GM12874 (cell line): Measurements from ENCODE around the gene UBTD1.

Experiments
- CTCF ChIP-seq: IDR thresholded peaks from 2 replicates; pipeline ENCODE4 v1.5.1; 2011; ENCODE audit warnings: low read depth, mild to moderate bottlenecking, control low read depth, low read length, moderate library complexity; ENCODE audit not compliant: insufficient read depth

The UBTD1 gene

DNA sequence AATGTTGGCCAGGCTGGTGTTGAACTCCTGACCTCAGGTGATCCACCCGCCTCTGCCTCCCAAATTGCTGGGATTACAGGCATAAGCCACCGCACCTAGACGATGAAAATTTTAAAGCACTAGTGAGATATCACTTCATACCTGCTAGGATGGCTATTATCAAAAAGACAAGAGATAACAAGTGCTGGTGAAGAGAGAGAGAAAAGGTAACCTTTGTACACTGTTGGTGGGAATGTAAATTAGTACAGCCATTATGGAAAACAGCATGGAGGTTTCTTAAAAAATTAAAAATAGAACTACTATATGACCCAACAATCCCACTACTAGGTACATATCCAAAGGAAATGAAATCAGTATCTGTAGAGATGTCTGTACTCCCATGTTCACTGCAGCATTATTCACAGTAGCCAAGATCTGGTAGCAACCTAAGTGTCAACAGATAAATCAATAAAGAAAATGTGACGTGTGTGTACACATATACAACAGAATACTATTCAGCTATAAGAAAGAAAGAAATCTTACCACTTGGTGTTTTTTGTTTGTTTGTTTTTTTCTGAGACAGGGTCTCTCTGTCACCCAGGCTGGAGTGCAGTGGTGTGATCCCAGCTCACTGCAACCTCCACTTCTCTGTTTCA is 13.0 kb upstream of the UBTD1 start:
- TF ChIP-seq CTCF = no peak

DNA sequence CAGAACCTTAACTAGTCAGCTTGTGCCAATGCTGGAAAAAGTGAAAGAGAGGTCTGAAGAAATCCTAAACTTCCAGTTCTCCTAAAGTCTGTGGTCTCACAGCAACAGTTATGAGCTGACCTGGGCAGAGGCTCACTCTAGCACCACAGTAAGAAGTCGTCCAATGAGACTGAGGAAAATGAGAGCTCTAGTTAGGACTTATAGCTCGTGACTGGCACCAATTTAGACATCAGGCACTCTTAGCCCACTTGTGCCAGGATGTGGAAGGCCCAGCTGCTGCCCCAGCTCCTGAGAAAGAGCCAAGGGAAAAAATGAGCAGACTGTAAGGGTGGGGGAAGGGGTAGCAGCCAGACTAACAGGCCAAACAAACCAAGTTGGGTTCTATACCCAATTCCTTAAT is 8.1 kb upstream of the UBTD1 start:
- TF ChIP-seq CTCF = no peak

DNA sequence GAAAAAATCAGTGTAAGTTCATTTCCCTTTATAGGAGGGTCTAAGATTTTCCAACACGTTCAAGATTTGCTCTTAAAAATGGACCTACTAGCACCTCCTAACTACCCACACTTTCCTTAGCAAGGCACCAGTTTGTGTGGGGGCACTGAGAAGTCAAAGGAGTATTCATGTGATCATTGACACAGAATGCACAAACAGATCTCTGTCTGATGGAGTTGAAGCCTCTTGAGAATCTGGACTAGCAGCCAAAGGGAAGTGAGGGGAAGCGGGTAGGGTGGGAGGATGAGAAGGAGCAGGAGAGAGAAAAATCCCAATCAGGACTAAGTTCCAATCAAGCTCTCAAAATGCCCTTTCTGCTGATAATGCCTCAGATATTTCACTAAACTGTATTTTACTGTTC is 4.6 kb upstream of the UBTD1 start:
- no peak for TF ChIP-seq CTCF

- TF ChIP-seq CTCF = no peak
These were observed 3.7 kb upstream of the UBTD1 start for GRCh38 chr10:97494863-97495506.

- TF ChIP-seq CTCF = no peak
These were observed 1.1 kb upstream of the UBTD1 start for GRCh38 chr10:97497572-97498075.

DNA sequence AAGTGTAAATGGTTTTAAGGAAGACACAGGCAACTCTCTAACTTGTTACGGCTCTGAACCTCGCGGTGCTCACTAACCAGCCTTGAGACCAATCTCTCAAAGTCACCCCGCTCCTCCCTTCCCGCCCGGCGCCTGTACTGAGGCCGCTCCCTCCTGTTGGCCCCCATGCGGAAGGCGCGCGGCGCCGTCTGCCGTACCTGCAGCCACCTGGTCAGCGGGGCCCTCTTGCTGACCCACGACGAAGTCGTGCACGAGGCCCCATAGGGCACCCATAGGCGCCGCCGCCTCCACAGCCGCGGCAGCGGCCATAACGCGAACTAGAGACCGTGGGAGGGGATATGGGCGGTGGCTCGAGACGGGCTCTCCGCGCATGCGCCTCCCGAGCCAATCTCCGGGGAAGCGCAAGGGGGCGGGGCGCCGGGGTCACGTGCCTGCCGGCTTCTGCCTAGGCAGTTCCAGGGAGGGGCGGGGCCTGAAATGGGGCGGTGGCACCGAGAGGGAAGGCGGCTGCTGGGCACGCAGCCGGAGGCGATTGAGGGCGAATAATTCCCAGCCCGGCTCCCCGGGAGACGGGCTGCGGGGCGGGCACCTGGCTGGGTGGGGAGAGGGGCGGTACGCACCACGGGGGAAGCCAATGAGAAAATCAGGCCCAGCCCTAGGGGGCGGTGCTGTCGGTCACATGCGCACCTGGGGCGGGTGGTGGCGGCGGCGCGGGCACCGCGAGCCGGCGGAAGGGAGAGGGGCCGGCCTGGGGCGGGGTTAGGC is 466 bp upstream of the UBTD1 start, which contains the start of gene MMS19:
MMS19 (minus strand) TSS at position 347 of the 765 bp plus-strand sequence; CDS start at position 309, 38 bp downstream.
- TF ChIP-seq CTCF = no peak
